Choroid plexus epithelial cell (primary cell): ENCODE measurements around the gene SRRM4.

Source experiments
- DNase-seq: peaks from one replicate; pipeline ENCODE4 v3.0.0-alpha.2; 2010; ENCODE audit warnings: low read depth
- H3K4me3 ChIP-seq: 2 replicates; pipeline ENCODE4 v1.5.1; 2011; ENCODE audit warnings: low read depth, mild to moderate bottlenecking, control low read depth, low read length, moderate library complexity
- TF ChIP-seq, protein P1 (sequence below): conservative IDR thresholded peaks from 2 replicates; pipeline ENCODE4 v1.5.1; 2011; ENCODE audit warnings: low read depth, mild to moderate bottlenecking, control low read depth, inconsistent platforms, low read length, moderate library complexity

Gene SRRM4, protein sequence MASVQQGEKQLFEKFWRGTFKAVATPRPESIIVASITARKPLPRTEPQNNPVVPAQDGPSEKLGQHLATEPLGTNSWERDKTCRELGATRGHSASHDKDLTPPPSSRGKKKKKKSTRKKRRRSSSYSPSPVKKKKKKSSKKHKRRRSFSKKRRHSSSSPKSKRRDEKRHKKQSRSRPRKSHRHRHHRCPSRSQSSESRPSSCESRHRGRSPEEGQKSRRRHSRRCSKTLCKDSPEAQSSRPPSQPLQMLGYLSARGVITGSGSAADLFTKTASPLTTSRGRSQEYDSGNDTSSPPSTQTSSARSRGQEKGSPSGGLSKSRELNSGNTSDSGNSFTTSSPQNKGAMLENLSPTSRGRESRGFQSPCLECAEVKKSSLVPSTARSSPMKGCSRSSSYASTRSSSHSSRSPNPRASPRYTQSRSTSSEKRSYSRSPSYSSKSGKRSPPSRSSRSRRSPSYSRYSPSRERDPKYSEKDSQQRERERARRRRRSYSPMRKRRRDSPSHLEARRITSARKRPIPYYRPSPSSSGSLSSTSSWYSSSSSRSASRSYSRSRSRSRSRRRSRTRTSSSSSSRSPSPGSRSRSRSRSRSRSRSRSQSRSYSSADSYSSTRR

DNA sequence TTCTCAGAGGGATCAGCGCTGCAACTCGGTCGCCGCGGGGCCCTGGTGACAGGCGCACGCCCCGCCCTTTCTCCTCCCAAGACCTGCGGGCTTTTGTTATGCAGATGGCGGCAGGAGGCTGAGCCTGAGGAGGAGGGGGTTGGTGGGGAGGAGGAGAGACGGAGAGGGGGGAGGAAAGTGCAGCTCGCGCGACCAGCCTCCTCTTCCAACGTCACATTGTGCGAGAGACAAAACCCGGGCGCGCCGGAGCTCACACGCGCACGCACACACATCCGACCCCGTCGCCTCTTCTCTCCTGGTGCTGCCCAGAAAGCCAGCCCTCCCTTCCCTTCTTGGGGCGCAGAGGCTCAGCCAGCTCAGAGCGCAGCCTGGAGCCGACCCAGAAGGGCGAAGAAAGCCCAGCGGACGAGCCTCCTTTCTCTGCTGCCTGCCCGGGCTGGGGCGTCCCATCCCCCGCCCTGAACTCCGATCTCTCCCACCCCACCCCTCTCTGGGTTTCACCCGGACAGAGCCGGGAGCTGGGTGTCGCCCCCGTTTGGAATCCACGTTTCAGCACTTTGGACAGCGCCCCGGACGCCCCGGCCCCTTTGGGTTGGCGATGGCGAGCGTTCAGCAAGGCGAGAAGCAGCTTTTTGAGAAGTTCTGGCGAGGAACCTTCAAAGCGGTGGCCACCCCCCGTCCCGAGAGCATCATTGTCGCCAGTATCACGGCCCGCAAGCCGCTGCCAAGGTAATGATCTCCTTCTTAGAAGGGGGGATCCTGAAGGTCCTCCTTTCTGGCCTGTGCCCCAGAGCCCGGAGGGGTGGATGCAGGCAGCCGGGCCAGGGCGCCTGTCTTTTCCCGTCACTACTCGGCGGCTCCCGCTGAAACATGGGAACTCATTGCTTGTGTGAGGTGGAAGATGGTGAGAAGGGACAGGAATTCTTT is at the start of gene SRRM4:
SRRM4 (plus strand) TSS at position 257 of the 927 bp plus-strand sequence; CDS start at position 599, 342 bp downstream.
- H3K4me3 ChIP-seq = no peak within 1 kb of the TSS
- TF ChIP-seq, protein P1, sequence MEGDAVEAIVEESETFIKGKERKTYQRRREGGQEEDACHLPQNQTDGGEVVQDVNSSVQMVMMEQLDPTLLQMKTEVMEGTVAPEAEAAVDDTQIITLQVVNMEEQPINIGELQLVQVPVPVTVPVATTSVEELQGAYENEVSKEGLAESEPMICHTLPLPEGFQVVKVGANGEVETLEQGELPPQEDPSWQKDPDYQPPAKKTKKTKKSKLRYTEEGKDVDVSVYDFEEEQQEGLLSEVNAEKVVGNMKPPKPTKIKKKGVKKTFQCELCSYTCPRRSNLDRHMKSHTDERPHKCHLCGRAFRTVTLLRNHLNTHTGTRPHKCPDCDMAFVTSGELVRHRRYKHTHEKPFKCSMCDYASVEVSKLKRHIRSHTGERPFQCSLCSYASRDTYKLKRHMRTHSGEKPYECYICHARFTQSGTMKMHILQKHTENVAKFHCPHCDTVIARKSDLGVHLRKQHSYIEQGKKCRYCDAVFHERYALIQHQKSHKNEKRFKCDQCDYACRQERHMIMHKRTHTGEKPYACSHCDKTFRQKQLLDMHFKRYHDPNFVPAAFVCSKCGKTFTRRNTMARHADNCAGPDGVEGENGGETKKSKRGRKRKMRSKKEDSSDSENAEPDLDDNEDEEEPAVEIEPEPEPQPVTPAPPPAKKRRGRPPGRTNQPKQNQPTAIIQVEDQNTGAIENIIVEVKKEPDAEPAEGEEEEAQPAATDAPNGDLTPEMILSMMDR = no peak
- no peak for DNase-seq

DNA sequence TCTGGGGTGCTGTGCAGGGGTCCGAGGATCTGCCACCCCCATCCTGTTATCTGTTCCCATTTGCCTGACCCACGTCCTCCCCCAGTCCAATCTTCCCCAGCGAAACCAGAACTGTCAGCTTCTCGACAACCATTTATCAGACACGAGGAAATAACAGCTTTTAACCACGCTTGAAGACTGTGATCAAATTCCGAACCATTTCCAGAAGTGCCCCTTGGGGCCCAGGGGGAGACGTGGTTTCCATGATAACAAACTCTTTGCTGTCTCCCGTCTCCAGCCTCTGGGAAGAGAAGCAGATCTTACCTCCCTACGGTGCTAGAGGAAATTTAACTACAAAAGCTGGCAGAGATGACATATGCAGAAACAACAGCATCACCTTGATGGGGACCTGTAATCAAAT is 35.1 kb upstream of the SRRM4 start:
- TF ChIP-seq, protein P1 = no peak
- no peak for DNase-seq
- H3K4me3 ChIP-seq = no peak overlapping the region

DNA sequence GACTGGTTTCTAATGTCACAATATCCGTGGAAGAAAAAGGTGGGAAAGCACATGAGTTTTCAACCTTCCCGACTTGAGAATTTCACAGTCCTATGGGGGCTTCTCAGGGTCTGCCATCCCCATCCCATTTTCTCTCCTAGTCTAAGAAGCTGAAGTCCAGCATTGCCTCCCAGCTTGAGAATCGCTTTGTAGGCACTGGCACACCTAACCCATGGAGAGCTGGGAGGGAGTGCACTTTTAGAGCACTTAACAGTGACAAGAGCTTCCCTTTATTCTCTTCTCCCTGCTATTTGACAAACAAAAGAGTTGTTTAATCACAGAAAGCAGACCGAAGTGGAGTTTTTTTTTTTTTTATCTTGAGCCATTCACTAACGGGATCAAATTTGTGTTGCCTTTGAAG is 22.8 kb upstream of the SRRM4 start:
- H3K4me3 ChIP-seq = no peak overlapping the region
- no peak for DNase-seq
- TF ChIP-seq, protein P1 = no peak

DNA sequence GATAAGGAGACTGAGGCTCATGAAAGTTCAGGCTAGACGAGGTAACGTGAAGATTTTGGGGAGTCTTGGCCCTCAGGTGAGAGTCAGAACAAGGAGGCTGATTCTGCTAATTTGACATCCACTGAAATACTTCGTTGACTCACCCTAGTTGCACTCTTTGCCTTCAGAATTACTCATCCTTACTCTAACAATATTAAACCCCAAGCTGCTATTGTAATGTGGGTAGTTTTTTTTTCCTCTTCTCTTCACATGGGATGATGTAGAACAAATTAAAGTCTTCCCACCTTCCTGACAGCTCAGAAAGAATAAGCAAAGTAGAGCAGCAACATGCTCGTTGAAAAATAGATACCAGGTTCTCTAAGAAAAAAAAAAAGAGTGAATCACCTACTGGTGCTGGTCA is 22.0 kb upstream of the SRRM4 start:
- TF ChIP-seq, protein P1 = no peak
- no peak overlapping the region for H3K4me3 ChIP-seq
- no peak for DNase-seq

DNA sequence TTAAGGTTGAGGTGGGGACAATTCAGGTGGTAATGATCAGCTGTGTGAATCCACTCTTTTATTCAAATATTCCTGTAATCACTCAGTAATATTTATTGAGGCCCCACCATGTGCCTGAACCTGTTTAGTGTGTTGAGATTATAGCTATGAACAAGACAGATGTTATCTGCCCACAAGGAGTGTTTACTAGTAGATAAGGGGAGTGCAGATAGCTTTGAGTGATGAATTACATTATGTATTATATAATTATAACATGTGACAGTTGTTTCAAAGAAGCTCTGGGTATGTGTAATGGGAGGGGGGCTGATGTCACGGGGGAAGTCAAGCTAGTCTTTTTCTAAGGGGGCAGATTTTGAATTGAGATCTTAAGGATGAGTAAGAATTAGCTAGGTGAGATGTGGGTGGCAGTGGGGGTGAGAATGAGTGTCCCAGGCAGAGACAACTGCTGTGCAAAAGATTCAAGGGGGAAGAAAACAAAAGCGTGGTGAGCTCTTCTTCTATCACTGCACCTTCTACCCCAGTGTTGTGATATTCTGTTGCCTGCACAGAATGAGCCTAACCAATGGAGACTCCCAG is 21.3 kb upstream of the SRRM4 start:
- DNase-seq = no peak
- TF ChIP-seq, protein P1 = no peak
- no peak overlapping the region for H3K4me3 ChIP-seq

DNA sequence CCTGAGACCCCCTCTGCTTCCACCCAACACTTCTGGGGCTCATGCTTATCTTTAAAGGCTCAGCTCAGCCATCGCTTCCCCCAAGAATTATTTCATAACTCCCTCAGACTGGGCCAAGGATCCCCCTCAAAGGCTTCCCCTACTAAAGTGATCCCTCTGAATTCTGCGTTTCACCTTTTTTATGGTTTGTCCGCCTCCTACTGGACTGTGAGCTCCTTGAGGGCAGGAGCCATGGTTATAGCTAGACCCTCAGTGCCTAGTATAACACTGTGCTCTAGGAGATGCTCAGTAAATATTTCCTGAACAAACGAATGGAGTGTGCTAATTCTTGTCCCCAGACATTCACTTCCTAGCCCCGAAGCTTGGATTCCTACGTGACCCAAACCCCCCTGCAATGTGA is 20.5 kb upstream of the SRRM4 start:
- no peak overlapping the region for H3K4me3 ChIP-seq
- TF ChIP-seq, protein P1 = no peak
- DNase-seq = no peak
